ENCODE measurements around the gene PAPPA2.
"Not testable (repeated sequence)": the region's sequence is repeated elsewhere in the genome, so short reads cannot be mapped to it uniquely, and the experiment has no call there.

PAPPA2 gene

GRCh38 chr1:176462674-176463378 lies at the start of gene PAPPA2:
PAPPA2 (plus strand) TSS chr1:176463175; CDS start chr1:176556323, 93,148 bp downstream.
- DNase-seq, result no peak

DNA sequence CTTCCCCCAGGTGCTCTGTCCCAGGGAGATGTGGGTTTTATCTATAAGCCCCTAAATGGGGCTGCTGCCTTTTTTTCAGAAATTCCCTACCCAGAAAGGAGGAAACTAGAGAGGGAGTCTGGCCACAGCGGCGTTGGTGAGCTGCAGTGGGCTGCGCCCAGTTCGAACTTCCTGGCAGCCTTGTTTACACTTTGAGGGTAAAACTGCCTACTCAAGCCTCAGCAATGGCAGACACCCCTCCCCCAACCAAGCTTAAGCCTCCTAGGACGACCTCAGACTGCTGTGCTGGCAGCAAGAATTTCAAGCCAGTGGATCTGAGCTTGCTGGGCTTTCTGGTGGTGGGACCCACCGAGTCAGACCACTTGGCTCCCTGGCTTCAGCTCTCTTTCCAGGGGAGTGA lies 46.2 kb upstream of the PAPPA2 start:
- no peak for DNase-seq

DNA sequence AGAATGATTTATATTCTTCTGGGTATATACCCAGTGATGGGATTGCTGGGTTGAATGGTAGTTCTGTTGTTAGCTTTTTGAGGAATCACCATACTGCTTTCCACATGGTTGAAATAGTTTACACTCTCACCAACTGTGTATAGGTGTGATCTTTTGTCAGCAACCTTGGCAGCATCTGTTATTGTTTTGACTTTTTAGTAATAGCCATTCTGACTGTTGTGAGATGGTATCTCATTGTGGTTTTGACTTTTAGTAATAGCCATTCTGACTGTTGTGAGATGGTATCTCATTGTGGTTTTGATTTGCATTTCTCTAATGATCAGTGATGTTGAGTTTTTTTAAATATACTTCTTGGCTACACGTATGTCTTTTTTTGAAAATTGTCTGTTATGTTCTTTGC lies 43.4 kb upstream of the PAPPA2 start:
- DNase-seq, result not testable (repeated sequence)

GRCh38 chr1:176434234-176434633 lies 28.7 kb upstream of the PAPPA2 start:
- no peak for DNase-seq

DNA sequence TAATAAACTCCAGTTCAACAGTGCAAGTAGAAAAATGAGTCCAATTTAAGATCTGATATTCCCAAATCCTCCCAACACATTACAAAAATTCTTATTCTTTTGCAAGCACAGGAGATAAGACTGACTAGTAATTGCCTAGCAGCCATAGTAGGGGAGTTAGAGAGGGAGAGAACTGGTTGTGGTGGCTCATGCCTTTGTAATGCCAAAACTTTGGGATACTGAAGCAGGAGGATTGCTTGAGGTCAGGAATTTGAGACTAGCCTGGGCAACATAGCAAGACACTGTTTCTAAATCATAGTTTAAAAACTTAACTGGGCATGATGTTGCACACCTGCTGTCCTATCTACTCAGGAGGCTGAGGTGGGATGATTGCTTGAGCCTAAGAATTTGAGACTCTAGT lies 26.7 kb upstream of the PAPPA2 start:
- no peak for DNase-seq

DNA sequence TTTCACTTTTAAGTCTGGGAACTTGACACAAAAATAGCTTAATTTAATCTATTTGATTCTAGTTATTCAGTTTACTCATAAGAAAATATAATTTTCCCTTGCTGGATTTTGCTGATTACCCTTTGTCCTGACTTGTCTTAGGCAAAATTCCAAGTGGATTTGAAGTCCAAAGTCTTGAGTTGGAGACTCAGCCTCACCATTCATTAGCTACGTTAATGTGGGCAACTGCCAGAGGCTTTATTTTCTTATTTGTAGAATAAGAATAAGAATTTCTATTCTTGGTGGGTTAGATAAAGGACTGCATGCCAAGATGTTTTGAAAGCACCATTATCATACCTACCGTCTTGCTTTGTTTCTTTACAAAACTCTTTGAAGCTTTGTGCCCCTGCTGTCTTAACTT lies 22.8 kb upstream of the PAPPA2 start:
- no peak for DNase-seq

GRCh38 chr1:176444286-176444685 lies 18.7 kb upstream of the PAPPA2 start:
- DNase-seq, result no peak

DNA sequence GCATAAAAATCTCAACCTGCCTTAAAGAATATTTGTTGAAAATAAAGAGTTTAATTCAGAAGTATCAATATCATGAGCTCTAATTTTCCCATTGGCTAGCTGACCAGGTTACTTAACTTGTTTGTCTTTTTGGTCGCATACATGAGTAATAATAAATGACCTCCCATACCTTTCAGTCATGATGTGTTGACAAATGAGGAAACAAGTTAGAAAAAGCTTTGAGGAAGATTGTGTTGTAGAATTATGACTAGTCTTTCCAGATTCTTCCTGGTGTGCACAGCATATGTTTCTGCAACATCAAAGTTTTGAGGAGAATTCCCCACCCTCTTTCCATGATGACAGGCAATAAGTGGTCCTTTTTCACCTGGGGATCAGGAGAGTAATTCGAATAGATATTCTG lies 17.6 kb upstream of the PAPPA2 start:
- DNase-seq, result no peak

DNA sequence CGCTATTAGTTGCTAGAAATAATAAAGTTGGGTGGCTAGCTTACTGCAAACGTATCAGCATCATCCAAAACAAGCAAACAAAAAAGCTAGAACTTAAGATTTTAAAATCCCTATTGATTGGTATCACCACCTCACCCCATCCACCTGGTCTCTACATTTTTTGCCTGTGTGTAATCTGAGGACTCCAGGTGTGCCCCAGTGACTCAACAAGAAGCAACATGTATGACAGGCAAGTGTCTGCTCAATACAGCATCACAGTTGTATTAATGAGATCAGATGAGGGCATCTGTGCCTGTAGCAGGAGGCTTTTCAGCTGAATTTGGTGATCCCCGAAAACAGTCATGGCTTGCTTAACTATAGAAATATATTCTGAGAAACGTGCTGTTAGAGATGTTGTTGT lies 14.6 kb upstream of the PAPPA2 start:
- DNase-seq, result no peak

GRCh38 chr1:176450526-176450925 lies 12.4 kb upstream of the PAPPA2 start:
- no peak for DNase-seq

DNA sequence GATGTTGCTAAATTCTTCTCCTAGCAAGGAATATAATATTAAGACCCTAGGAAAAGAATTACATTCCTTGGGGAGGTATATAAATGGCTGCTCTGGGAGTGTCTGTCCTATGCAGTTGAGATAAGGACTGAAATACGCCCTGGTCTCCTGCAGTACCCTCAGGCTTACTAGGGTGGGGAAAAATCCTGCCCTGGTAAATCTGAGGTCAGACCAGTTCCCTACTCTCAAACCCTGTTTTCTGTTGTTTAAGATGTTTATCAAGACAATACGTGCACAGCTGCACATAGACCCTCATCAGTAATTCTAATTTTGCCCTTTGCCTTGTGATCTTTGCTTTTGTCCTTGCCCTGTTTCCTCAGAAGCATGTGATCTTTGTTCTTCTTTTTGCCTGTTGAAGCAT lies 11.2 kb upstream of the PAPPA2 start:
- not testable (repeated sequence) for DNase-seq

GRCh38 chr1:176456795-176457194 lies 6.2 kb upstream of the PAPPA2 start:
- no peak for DNase-seq

DNA sequence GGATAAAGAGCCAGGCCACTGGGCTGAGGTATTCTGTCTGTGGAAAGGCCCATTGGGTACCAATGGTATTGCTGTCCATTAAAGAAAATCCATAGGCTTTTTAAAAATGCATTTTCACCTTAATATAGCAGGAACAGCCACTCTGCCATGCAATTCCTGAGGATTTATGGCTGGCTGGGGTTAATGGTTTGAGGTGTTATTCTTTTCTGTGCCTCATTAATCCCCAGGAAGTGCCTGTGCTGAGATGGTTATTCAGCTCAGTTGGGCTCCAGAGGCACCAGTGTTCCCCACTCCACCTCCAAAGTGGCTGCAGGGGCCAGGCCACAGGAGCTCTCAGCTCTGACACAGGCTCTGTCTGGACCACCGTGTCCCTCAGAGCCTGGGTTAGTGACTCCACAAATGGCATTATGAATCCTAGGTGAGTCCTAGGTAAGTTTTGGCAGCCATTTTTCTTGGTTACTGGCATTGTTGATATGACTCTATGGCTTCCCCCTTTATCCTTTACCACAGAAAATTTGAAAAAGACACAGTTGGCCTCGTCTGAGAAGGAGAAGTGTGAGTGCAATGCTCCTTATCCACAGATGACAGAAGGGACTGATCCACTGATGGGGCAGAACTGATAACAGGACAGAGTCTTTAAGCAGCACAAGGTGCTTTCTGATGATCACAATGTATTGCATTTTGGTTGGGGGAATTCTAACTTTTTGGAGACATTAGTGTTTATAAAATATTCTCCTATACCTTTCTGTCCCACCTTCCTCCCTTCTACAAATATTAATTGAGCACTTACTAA lies 2.2 kb upstream of the PAPPA2 start:
- DNase-seq, result no peak

DNA sequence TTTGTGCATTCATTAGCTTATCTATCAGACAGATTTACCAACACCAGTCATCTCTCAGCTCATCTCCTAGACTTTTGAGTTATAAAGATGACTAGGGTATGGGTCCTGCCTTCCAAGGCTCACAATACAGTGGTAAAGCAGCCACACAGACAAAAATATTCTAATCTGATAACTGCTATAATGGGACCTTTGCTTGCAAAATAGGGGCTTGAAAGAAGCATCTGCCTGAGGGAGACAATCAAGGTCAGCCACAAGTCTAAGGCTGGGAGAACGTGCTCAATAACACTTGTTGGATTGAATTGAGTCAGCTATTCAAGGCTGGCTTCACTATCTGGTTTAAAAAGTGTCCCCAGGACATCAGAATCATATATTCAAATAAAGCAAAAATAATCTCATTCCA lies 1.4 kb upstream of the PAPPA2 start:
- DNase-seq, result no peak

DNA sequence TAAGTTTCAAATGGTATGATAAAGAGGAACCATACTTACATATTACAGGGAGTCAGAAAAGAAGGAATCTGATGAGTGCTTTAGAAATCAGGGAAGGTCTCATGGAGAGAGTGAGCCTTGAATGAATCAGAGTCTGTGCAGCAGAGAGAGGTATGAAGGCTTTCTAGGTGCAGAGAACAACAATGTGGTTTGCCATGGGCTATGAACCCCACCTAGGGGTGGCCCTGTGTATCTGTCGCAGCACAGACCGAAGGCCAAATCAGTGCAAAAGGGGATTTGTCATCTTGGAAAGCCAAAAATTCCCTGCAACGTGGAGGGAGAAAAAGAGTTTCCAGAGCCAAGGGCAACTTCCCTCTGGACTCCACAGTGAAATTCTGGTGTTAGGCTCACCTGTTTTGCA lies 3.5 kb downstream of the PAPPA2 start:
- DNase-seq, result no peak

GRCh38 chr1:176469450-176470010 lies 6.6 kb downstream of the PAPPA2 start:
- no peak for DNase-seq

- no peak for DNase-seq
Observed at GRCh38 chr1:176471338-176472121, 8.6 kb downstream of the PAPPA2 start.

DNA sequence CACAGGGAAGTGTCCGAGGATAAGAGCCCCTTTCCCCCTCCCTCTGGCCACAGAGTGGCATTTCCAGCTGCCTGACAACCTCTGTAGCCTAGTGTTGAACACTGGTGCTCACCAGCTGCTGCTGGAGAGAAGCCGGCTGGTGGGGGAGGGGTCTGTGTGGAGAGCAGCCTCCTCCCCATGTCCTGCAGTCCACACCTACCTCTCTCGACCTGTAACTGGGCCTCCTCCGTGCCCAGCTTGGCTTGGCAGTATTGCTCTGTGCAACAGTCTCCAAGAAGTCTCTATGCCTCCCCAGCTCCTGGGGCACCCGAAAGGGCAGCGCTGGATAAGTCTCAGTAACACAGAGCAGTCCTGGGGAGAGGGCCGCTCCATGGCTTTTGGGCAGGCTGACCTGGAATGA lies 17.0 kb downstream of the PAPPA2 start:
- no peak for DNase-seq

GRCh38 chr1:176480750-176481149 lies 17.8 kb downstream of the PAPPA2 start:
- DNase-seq, result no peak

- no peak for DNase-seq
Observed at GRCh38 chr1:176485083-176485482, 22.1 kb downstream of the PAPPA2 start.

DNA sequence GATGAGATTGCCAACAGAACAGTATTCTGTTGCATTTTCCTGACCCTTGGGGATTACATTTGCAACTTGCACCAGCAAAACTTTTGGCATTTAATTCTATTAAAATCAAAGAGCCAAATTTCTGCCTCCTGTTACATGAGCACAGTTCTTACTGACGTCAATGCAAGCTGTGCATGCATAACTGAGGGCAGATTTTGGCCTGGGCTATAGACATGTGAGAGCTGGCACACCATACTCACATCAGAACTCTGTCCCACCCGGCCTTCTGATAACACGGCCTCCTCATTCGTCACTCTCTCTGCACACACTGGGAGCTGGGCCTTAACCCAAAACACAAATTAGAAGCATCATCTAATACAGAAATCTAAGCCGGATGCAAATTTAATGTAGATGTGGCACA lies 31.5 kb downstream of the PAPPA2 start:
- no peak for DNase-seq

DNA sequence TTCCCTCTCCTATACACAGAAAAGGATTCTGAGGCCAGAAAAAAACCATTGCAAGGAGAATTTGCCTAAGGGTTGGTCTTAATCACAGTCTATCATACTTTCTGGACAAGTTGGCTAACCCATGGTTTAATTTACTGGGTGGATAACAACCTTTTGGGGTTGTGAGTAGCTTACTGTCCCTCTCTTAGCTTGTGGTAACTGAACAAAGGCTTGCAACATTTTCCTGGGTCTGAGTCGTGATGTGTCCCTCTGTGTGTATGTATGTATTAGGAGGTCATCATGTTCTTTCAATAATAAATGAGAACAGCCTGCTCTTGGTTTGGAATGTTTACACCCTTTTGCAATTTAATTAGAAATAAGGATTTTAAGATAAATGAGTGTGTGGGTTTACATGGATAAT lies 36.7 kb downstream of the PAPPA2 start:
- DNase-seq, result no peak

- no peak for DNase-seq
Observed at GRCh38 chr1:176501599-176501998, 38.6 kb downstream of the PAPPA2 start.
